GM12872 (cell line): ENCODE data around the gene YWHAE.

ENCODE experiments used
- TF ChIP-seq, protein P1 (sequence below): IDR thresholded peaks from 3 replicates; pipeline ENCODE4 v1.5.1; 2011; ENCODE audit warnings: low read depth, mild to moderate bottlenecking, low read length, moderate library complexity; ENCODE audit not compliant: insufficient read depth

The YWHAE gene

DNA sequence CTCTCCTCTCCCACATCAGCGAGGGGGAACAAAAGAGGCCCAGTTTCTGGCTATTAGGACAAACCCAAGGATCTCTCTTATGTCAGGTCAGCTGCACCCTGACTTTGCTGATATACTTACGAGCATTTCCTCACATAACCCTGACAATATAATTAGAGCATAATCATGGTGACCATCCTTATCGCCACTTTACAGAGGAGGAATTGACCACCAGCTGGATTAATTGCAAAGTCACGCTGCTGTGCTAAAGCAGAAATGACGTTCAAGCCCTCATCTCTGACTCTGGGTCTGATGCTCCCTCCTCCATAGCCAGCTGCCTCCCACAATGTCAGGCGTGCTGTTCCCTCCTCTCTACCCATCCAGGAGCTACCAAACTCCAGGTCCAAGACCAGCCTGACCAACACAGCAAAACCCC, 78.0 kb downstream of the YWHAE start:
- TF ChIP-seq, protein P1, sequence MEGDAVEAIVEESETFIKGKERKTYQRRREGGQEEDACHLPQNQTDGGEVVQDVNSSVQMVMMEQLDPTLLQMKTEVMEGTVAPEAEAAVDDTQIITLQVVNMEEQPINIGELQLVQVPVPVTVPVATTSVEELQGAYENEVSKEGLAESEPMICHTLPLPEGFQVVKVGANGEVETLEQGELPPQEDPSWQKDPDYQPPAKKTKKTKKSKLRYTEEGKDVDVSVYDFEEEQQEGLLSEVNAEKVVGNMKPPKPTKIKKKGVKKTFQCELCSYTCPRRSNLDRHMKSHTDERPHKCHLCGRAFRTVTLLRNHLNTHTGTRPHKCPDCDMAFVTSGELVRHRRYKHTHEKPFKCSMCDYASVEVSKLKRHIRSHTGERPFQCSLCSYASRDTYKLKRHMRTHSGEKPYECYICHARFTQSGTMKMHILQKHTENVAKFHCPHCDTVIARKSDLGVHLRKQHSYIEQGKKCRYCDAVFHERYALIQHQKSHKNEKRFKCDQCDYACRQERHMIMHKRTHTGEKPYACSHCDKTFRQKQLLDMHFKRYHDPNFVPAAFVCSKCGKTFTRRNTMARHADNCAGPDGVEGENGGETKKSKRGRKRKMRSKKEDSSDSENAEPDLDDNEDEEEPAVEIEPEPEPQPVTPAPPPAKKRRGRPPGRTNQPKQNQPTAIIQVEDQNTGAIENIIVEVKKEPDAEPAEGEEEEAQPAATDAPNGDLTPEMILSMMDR, result no peak

DNA sequence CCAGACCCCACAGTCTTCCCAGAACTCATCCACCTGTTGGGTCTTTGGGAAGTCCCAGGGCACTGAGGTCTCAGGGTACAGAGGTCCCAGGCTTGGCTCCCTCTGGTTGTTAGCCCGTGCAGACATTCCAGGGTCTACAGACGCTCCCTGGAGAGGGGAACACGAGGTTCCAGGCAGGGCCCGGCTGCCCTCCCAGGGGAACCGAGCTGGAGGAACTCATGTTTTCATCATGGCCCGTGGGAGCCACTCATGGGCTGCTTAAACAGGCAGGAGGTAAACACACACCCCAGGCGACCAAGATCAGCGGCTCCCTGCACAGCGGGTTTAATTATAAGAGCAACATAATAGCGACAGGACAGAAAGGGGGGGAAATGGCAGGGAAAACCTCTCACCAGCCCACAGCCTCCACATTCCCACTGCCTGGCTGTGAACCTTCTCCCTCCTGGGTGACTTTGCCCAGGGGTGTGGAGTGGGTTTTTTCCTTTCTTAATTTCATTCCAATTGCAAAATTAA, 84.1 kb downstream of the YWHAE start:
- TF ChIP-seq, protein P1, result no peak

DNA sequence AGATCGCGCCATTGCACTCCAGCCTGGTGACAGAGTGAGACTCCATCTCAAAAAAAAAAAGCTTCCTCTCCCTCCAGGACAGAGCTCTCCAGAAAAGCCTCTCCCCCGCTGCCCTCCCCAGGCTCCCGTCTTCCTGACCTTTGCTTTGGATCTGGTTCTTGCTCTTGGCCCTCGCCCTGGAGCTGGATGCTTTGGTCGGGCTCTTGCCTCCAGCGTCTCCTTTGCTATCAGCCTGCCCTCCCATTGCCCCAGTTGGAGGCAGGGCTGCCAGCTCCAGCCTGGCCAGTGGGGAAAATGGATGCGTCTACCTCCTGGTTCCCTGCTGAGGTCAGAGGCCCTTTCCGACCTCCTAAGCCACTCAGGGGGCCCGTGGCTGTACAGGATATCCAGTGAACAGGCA, 84.6 kb downstream of the YWHAE start:
- TF ChIP-seq, protein P1, result no peak

DNA sequence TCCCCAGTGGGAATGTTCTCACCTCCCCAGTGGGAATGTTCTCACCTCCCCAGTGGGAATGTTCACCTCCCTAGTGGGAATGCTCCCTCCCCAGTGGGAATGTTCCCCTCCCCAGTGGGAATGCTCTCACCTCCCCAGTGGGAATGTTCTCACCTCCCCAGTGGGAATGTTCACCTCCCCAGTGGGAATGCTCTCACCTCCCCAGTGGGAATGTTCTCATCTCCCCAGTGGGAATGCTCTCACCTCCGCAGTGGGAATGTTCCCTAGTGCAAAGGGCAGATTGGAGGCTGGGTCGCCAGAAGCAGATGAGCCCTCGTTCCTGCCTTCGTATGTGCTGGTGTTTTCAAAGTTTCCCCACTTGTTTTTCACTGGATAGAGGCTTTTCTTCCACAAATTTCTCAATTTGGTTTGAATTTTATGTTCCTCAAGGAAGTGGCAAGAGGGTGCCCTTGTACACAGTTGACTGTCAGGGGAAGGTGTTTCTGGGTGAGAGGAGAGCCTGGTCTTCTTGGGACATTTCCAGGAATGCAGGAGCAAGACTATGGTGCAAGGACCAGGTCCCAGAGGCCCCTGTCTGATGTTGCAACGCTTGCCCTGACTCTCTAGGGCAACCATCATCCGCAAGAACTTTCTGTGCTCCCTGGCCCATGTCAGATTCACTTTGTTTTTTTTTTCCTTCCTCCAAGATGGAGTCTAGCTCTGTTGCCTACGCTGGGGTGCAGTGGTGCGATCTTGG, 86.6 kb downstream of the YWHAE start:
- TF ChIP-seq, protein P1, result no peak

DNA sequence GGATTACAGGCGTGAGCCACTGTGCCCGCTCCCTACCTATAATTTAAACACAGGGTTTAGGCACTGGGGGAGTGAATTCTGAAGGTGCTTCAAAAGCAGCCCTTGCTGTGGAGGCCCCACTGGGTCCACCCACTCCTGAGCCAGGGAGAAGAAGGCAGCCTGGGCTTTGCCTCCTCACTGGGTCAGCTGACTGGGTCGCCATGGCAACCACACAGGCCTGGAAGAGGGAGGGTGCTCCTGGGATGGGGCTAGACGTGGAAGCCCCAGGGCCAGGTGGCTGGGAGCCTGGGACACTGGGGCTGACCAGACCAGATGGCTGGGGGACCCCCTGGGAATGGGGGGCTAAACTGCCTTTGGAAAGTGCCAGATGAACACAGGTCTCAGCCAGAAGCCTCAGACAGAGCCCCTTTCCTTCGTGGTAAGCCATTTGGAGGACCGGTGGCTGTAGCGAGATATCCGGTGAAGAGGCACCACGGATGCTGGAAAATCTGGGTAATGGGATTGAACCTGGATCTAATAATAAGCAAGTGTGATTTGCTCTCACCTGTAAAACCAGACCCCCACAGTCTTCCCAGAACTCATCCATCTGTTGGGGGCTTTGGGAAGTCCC, 87.7 kb downstream of the YWHAE start:
- TF ChIP-seq, protein P1, result no peak

DNA sequence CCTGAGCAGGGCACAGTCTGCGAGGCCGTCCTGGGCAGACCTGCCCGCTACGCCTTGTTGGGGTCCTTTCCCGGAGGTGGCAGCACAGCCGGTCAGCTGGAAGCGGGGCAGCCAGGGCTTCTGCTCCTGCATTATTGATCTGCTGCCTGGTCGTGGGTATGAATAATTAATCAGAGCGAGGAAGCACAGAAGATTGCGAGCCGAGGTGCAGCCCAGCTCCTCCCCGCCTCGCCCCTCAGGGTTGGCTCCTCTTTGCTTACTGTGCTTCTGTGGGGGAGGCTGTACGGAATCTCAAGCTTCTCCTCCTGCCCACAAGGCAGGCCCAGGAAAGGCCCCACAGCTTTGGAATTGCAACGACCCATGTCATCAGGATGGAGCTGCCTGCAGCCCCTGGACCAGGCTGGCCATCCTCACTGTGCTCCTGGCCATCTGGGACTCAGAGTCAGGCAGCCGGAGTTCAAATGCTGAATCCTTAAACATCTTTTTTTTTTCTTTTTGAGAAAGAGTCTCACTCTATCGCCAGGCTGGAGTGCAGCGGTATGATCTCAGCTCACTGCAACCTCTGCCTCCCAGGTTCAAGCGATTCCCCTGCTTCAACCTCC, 95.0 kb downstream of the YWHAE start:
- TF ChIP-seq, protein P1, result no peak

DNA sequence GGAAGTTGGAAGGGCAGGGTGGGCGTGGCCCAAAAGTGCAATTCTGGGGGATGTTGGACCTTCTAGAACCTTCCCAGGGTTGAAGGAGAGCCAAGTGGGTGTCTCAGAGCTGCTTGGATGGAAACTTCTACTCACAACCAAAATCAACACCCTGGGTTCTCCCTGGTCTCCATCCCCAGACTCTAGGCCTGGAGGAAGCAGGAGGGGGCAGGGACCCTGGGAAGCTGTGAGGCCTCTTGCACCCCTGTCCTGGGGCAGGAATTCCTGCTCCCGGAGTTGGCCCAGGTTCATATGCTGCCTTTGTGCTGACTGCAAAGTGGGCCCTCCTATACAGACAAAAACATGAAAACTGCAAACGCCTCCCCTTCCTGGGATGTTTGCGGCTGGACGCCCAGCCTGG, 95.5 kb downstream of the YWHAE start:
- TF ChIP-seq, protein P1, result no peak
